ENCODE measurements around the gene NSG2. TPM values are rescaled to one million over a fixed set of nuclear protein-coding genes. Genes with fewer than 3 reads are reported as not detected.

The NSG2 gene
- total and polyA plus RNA-seq, 2 of the 4 experiments (the other 2 are of a cell fraction): not detected

DNA sequence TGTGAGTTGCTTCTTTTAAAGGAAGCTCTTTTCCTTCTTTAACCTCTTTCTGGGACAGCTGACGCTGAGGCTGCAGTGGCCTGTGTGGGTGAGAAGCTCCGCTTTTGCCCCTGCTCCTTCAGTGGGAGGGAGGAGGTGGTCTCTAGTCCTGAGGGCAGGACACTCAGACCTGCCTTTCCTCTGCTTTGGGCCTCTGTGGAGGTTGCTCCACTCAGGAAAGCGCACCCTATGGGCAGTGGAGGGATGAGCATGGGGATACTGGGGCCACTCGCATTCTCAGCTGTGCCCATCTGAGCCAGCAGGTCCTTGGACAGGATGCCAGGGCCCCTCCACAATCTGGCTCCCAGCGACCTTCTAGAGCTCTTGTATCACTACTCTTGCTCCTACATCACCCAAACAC is 111.5 kb downstream of the NSG2 start:
- WGBS, 2 experiments (ENCODE audit: extremely low coverage in 2 of 2, insufficient read length in 1 of 2): 20% methylated on average over 2 of the region's 5 CpGs; no CpG with 5 or more reads in 1 of the 2 experiments
- H3K56ac ChIP-seq (ENCODE audit: extremely low read depth, insufficient read depth, low read length): no peak overlapping the region
- H4K5ac ChIP-seq (ENCODE audit: low read depth, low read length): no peak overlapping the region
- no peaks in the 10 kb centered on the region for H3K79me1 ChIP-seq (ENCODE audit: low read depth in 1 of 2, low read length in 2 of 2)
- no peak overlapping the region for H3K14ac ChIP-seq (replicated peaks; ENCODE audit: low read depth, low read length)
- POLR2A ChIA-PET (ENCODE audit: unreplicated experiment): no interaction called here
- DNase-seq: no peak
- intact Hi-C loops (cut with micrococcal nuclease) (no loop called here), dilution Hi-C loops (cut with HindIII; ENCODE audit: low sequenced_read_pairs, unreplicated experiment) (no loop called here), in situ Hi-C loops (cut with MboI; ENCODE audit: low sequenced_read_pairs) (no loop called here)
- no peak overlapping the region for H3K18ac ChIP-seq (ENCODE audit: low read depth, low read length)
- no peak overlapping the region for H3K4me2 ChIP-seq (ENCODE audit: low read depth, low read length)
- no peaks in the 10 kb centered on the region for H4K20me1 ChIP-seq (ENCODE audit: insufficient read depth, low read length)
- no peak overlapping the region for H2AK5ac ChIP-seq (ENCODE audit: low read depth, low read length)
- H3K9me1 ChIP-seq (ENCODE audit: insufficient read depth, low read length): no peaks in the 10 kb centered on the region
- H3K23ac ChIP-seq (ENCODE audit: low read depth, low read length): no peak overlapping the region
- H2BK120ac ChIP-seq (ENCODE audit: low read depth, low read length): no peak overlapping the region
- peaks cover 10% of the 10 kb centered on the region for H3K9me3 ChIP-seq (ENCODE audit: control insufficient read depth, insufficient read depth, low read length)
- H3K4ac ChIP-seq (ENCODE audit: low read depth, low read length): no peak overlapping the region
- no peak overlapping the region for H3K4me3 ChIP-seq (ENCODE audit: insufficient read depth, low read depth, low read length)
- no peak overlapping the region for H4K8ac ChIP-seq (ENCODE audit: low read depth in 2 of 2, low read length in 2 of 2)
- no peak overlapping the region for H2BK20ac ChIP-seq (ENCODE audit: low read depth, low read length)
- no peak overlapping the region for H4K91ac ChIP-seq (ENCODE audit: insufficient read depth, low read depth, low read length)
- no peaks in the 10 kb centered on the region for H3K4me1 ChIP-seq (ENCODE audit: control insufficient read depth, insufficient read depth, low read length)
- no peaks in the 10 kb centered on the region for H3K36me3 ChIP-seq (ENCODE audit: control insufficient read depth, insufficient read depth, low read length)
- no peak overlapping the region for H2AK9ac ChIP-seq (replicated peaks; ENCODE audit: low read depth, low read length, poor library complexity)
- H3K27ac ChIP-seq (ENCODE audit: insufficient read depth, low read length): no peak overlapping the region
- no peak overlapping the region for H3K9ac ChIP-seq (ENCODE audit: low read depth, low read length)
- BruUV-seq (replicated peaks): no TSS peak
- no peak overlapping the region for H2BK15ac ChIP-seq (ENCODE audit: low read depth, low read length)
- CTCF ChIA-PET: no interaction called here
- no peak overlapping the region for H2AFZ ChIP-seq (replicated peaks; ENCODE audit: low read length, poor library complexity)
- no peak for ATAC-seq (ENCODE audit: low read depth)
- no peak for TF ChIP-seq MAZ (IDR thresholded peaks at IDR 0.05; ENCODE audit: borderline replicate concordance, low read depth, low read length)
- no peak for TF ChIP-seq MXI1 (IDR thresholded peaks at IDR 0.05; ENCODE audit: borderline replicate concordance, low read depth, low read length)
- no peak for TF ChIP-seq SMC3 (IDR thresholded peaks at IDR 0.05; ENCODE audit: low read depth, low read length)
- no peak for TF ChIP-seq CEBPB (IDR thresholded peaks at IDR 0.05; ENCODE audit: low read depth, low read length)
- TF ChIP-seq BHLHE40 (IDR thresholded peaks at IDR 0.05; ENCODE audit: low read depth, low read length): no peak
- TF ChIP-seq, protein P1, sequence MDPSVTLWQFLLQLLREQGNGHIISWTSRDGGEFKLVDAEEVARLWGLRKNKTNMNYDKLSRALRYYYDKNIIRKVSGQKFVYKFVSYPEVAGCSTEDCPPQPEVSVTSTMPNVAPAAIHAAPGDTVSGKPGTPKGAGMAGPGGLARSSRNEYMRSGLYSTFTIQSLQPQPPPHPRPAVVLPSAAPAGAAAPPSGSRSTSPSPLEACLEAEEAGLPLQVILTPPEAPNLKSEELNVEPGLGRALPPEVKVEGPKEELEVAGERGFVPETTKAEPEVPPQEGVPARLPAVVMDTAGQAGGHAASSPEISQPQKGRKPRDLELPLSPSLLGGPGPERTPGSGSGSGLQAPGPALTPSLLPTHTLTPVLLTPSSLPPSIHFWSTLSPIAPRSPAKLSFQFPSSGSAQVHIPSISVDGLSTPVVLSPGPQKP (IDR thresholded peaks at IDR 0.05; ENCODE audit: borderline replicate concordance, low read depth, low read length): no peak
- no peak for TF ChIP-seq NFE2L2 (IDR thresholded peaks at IDR 0.05; ENCODE audit: low read depth, low read length)
- no peak for TF ChIP-seq CHD1 (IDR thresholded peaks at IDR 0.05; ENCODE audit: low read depth, low read length)
- no peak for TF ChIP-seq RAD21 (IDR thresholded peaks at IDR 0.05; ENCODE audit: low read length)
- TF ChIP-seq, protein P2, sequence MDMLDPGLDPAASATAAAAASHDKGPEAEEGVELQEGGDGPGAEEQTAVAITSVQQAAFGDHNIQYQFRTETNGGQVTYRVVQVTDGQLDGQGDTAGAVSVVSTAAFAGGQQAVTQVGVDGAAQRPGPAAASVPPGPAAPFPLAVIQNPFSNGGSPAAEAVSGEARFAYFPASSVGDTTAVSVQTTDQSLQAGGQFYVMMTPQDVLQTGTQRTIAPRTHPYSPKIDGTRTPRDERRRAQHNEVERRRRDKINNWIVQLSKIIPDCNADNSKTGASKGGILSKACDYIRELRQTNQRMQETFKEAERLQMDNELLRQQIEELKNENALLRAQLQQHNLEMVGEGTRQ (IDR thresholded peaks at IDR 0.05; ENCODE audit: low read depth, low read length): no peak
- TF ChIP-seq, protein P3, sequence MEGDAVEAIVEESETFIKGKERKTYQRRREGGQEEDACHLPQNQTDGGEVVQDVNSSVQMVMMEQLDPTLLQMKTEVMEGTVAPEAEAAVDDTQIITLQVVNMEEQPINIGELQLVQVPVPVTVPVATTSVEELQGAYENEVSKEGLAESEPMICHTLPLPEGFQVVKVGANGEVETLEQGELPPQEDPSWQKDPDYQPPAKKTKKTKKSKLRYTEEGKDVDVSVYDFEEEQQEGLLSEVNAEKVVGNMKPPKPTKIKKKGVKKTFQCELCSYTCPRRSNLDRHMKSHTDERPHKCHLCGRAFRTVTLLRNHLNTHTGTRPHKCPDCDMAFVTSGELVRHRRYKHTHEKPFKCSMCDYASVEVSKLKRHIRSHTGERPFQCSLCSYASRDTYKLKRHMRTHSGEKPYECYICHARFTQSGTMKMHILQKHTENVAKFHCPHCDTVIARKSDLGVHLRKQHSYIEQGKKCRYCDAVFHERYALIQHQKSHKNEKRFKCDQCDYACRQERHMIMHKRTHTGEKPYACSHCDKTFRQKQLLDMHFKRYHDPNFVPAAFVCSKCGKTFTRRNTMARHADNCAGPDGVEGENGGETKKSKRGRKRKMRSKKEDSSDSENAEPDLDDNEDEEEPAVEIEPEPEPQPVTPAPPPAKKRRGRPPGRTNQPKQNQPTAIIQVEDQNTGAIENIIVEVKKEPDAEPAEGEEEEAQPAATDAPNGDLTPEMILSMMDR (conservative IDR thresholded peaks at IDR 0.05; ENCODE audit: low read depth, low read length): no peak
- no peak for TF ChIP-seq POLR2A (IDR thresholded peaks at IDR 0.05; ENCODE audit: low read depth, low read length)
- no peak for TF ChIP-seq FOS (IDR thresholded peaks at IDR 0.05; ENCODE audit: low read depth, low read length)
- TF ChIP-seq RCOR1 (IDR thresholded peaks at IDR 0.05; ENCODE audit: insufficient replicate concordance, low read length): no peak
- TF ChIP-seq RFX5 (IDR thresholded peaks at IDR 0.05; ENCODE audit: low read depth, low read length): no peak
- H2BK5ac ChIP-seq (ENCODE audit: low read depth, low read length, poor library complexity, severe bottlenecking): no peak overlapping the region
- no peaks in the 10 kb centered on the region for H3K27me3 ChIP-seq (ENCODE audit: control insufficient read depth, insufficient read depth, low read length)
